Fibroblast of pulmonary artery (primary cell): ENCODE data around the gene PRPH2.

Experiments used
- DNase-seq: peaks from one replicate; pipeline ENCODE4 v3.0.0-alpha.2; 2010; ENCODE audit warnings: low read depth
- H3K4me3 ChIP-seq: replicated peaks from 2 replicates; pipeline ENCODE4 v1.5.1; 2011; ENCODE audit warnings: low read depth, mild to moderate bottlenecking, control low read depth, low read length, moderate library complexity
- CTCF ChIP-seq: IDR thresholded peaks from 2 replicates; pipeline ENCODE4 v1.5.1; 2011; ENCODE audit warnings: mild to moderate bottlenecking, control low read depth, low read length, inconsistent platforms; ENCODE audit errors: missing control alignments

PRPH2 gene

GRCh38 chr6:42751055-42751454, 28.7 kb upstream of the PRPH2 start:
- no peak overlapping the region for H3K4me3 ChIP-seq
- TF ChIP-seq CTCF: no peak
- no peak for DNase-seq

GRCh38 chr6:42748203-42748898, 26.0 kb upstream of the PRPH2 start:
- no peak for TF ChIP-seq CTCF
- peak; percentile 18 for DNase-seq
- H3K4me3 ChIP-seq: no peak overlapping the region

GRCh38 chr6:42746463-42747391, 24.3 kb upstream of the PRPH2 start:
- peak; percentile 94 for DNase-seq
- TF ChIP-seq CTCF: no peak
- peak overlapping the region; percentile 70 for H3K4me3 ChIP-seq

- TF ChIP-seq CTCF: no peak
- H3K4me3 ChIP-seq: peak within 1 kb of the TSS; percentile 99
- DNase-seq: peak; percentile 99
These were observed 23.5 kb upstream of the PRPH2 start, which contains the start of gene TBCC for GRCh38 chr6:42745640-42746462. Gene TBCC (minus strand): TSS chr6:42746103. CDS start chr6:42746073, 30 bp downstream.

GRCh38 chr6:42745083-42745639, 22.8 kb upstream of the PRPH2 start:
- peak overlapping the region; percentile 99 for H3K4me3 ChIP-seq
- peak; percentile 31 for DNase-seq
- no peak for TF ChIP-seq CTCF

GRCh38 chr6:42744351-42744893, 22.0 kb upstream of the PRPH2 start:
- DNase-seq: no peak
- H3K4me3 ChIP-seq: peak overlapping the region; percentile 99
- TF ChIP-seq CTCF: no peak
